HG03378 (cell line): Measurements from ENCODE around the gene RNPEPL1.

Experiments
- ATAC-seq: cut with Tn5 transposase; IDR thresholded peaks from one replicate; pipeline ENCODE4 v1.9.1; 2021; ENCODE audit warnings: mild to moderate bottlenecking, moderate library complexity; ENCODE audit not compliant: unreplicated experiment

Gene RNPEPL1

GRCh38 chr2:240622531-240623235, 54.4 kb downstream of the RNPEPL1 start:
- ATAC-seq: no peak

GRCh38 chr2:240623531-240624010, 55.3 kb downstream of the RNPEPL1 start:
- ATAC-seq: no peak

GRCh38 chr2:240624011-240624949, 56.0 kb downstream of the RNPEPL1 start:
- ATAC-seq: no peak

- no peak for ATAC-seq
Observed at GRCh38 chr2:240624950-240625621, 56.8 kb downstream of the RNPEPL1 start, which contains the start of gene GPR35. TSS of gene GPR35 (plus strand) at chr2:240625480. CDS start at chr2:240629953, 4,473 bp downstream.

DNA sequence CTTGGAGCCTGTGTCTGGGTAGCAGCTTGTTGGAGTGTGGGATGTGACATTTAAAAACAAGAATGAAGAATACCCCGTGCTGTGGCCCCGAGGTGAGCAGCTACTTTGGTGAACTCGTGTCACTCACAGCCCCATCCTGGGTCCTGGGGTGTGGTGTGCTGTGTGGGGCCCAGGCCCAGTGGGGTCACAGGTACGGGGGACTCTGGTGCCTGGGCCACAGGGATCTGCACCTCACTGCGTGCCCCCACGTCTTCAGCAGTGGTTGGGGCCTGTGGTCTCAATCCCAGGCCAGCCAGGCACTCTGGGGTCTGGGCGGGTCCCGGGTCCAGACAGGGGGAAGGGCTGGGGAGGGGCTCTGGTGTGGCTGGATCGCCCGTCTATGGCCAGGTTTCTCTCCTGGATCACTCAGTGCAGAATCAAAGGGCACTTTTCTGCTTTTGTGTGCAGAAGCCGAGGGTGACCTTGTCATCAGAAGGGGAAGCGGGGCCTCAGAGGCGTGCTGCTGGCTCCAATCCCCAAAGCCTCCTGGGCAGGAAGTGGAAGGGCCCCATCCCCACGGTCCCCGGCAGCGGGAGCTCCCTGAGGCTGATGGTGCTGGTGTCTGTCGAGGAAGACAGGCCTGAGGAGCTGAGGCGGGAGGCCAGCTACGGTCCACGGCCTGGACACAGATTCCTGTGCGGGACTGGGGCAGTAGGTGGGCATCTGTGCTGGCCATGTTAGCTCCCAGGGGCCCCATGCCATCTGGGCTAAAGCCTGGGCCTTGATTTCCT, 58.4 kb downstream of the RNPEPL1 start:
- ATAC-seq: no peak

DNA sequence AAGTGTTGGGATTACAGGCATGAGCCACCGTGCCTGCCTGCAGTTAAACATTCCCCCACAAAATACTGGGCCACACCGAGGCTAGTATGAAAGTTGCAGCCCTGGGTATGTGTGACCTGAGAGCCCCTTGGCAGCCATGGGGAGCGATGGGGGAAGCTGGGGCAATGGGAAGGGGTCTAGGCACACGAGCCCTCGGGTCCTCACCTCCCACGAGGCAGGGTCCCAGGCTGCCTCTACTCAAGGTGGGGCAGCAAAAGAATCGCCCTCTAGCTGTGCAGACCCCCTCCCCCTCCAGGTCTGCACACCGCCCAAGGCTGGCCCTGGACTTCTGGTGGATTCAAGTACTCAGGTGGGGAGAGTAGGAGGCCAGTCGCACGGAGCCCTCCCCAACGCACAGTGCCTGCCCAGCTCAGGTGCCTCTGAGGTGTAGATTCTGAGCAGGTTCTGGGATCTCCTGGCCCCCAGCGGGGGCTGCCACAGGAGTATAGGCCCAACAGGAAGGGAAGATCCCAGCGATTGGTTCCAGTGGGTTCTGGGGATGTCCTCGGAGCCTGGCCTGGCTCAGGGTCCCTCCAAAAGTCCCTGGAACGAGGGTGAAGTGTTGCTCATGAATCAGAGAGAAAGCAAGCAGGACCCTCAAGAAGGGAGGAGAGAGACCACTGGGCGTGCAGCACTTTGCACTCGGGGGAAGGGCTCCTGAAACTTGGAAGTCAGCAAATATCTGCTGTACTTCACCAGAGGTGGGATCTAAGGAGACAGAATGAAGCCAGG, 59.6 kb downstream of the RNPEPL1 start:
- ATAC-seq: no peak

- no peak for ATAC-seq
Observed at GRCh38 chr2:240628507-240628807, 60.2 kb downstream of the RNPEPL1 start.

DNA sequence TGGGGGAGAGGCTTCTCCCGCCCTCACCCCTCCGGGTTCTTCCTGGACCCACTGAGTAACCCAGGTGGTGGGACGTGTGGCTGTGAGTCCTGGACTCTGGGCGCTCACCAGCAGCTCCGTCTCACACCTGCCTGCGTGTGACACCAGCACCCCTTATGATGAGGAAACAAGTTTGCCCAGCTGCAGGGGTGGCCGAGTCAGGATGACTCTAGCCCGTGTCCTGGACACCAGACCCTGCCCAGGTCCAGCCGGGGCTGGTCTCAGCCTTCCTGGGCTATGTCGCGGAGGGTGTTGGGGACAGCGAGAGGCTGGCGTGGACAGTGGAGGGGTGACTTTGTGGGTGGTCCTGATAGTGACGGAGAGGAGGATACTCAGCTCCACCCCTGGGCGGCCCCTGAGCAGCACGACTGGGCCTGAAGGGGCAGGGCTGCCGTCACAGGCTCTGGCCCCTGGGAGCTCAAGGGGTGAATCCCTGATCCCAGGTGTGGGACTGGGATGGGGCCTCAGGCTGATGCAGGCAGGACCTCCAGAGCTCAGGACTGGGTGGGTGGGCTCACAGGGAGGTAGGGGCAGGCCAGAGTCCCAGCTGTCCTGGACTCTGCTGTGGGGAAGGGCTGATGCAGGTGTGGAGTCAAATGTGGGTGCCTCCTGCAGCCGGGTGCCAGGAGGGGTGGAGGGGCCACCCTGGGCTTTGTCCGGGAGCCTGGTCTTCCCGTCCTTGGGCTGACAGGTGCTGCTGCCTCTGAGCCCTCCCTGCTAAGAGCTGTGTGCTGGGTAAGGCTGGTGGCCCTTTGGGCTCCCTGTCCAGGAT, 60.7 kb downstream of the RNPEPL1 start:
- no peak for ATAC-seq

GRCh38 chr2:240629619-240629967, 61.3 kb downstream of the RNPEPL1 start:
- no peak for ATAC-seq

DNA sequence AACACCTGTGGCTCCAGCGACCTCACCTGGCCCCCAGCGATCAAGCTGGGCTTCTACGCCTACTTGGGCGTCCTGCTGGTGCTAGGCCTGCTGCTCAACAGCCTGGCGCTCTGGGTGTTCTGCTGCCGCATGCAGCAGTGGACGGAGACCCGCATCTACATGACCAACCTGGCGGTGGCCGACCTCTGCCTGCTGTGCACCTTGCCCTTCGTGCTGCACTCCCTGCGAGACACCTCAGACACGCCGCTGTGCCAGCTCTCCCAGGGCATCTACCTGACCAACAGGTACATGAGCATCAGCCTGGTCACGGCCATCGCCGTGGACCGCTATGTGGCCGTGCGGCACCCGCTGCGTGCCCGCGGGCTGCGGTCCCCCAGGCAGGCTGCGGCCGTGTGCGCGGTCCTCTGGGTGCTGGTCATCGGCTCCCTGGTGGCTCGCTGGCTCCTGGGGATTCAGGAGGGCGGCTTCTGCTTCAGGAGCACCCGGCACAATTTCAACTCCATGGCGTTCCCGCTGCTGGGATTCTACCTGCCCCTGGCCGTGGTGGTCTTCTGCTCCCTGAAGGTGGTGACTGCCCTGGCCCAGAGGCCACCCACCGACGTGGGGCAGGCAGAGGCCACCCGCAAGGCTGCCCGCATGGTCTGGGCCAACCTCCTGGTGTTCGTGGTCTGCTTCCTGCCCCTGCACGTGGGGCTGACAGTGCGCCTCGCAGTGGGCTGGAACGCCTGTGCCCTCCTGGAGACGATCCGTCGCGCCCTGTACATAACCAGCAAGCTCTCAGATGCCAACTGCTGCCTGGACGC, 61.9 kb downstream of the RNPEPL1 start:
- ATAC-seq: no peak
